SU-DHL-6 (cell line): ENCODE measurements around the gene PAWR.

Source experiments
- EZH2phosphoT487 ChIP-seq: fragments of 200-600 bp; sonication (generic), shearing (Covaris generic); conservative IDR thresholded peaks from 2 replicates; pipeline ENCODE4 v1.6.1; 2018; ENCODE audit warnings: mild to moderate bottlenecking, antibody characterized with exemption, low read length, moderate library complexity, mixed read lengths
- TF ChIP-seq, protein P1 (sequence below): fragments of 200-600 bp; sonication (generic); IDR thresholded peaks from one replicate; pipeline ENCODE4 v1.5.1; 2017; ENCODE audit warnings: antibody characterized with exemption, mild to moderate bottlenecking, low read length, moderate library complexity; ENCODE audit not compliant: insufficient read depth, poor library complexity, severe bottlenecking

- TF ChIP-seq, protein P1, sequence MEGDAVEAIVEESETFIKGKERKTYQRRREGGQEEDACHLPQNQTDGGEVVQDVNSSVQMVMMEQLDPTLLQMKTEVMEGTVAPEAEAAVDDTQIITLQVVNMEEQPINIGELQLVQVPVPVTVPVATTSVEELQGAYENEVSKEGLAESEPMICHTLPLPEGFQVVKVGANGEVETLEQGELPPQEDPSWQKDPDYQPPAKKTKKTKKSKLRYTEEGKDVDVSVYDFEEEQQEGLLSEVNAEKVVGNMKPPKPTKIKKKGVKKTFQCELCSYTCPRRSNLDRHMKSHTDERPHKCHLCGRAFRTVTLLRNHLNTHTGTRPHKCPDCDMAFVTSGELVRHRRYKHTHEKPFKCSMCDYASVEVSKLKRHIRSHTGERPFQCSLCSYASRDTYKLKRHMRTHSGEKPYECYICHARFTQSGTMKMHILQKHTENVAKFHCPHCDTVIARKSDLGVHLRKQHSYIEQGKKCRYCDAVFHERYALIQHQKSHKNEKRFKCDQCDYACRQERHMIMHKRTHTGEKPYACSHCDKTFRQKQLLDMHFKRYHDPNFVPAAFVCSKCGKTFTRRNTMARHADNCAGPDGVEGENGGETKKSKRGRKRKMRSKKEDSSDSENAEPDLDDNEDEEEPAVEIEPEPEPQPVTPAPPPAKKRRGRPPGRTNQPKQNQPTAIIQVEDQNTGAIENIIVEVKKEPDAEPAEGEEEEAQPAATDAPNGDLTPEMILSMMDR = no peak
- no peak for TF ChIP-seq EZH2phosphoT487
These were observed 93.9 kb downstream of the PAWR start for GRCh38 chr12:79596719-79597350.
